ENCODE data around the gene ATOSB. TPM values are rescaled to one million over a fixed set of nuclear protein-coding genes. Genes with fewer than 3 reads are reported as not detected.

ATOSB gene
- total RNA-seq, 1 donor from 2014 or later = 43.2 TPM

DNA sequence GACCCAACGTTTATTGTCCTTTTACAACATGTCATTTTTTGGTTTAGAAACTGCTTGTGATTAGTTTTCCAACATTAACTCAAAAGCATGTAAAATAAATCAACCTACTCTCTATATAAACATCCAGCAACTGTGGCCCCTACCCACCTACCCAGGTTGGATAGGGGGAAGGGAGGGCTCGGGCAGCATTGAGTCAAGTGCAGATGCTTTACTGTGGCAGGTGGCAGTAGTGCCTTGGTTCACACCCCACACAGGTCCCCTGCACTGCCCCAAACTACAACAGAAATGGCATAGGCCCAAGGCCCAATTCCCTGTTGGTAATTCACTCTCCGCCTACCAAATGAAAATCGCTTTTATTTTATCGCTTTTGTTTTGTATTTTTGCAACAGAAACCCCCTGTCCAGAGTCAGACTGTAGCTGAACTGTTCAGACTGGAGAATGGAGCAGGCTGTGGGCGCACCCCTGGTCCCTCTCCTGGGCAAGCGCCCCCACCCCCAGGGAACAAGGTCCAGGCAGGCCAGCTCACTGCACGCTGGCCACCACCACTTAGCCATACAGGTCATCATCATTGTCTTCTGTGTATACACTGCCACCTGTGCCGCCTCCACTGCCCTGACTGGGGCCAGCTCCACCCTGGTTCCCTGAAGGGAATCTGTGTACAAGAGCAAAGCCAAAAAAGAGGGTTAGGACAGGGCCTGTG lies 58.9 kb downstream of the ATOSB start:
- no peak for DNase-seq (ENCODE audit: low spot score)
- H3K36me3 Mint-ChIP-seq (ENCODE audit: low read depth) = peaks cover 77% of the 10 kb centered on the region
- TF ChIP-seq, protein P1, sequence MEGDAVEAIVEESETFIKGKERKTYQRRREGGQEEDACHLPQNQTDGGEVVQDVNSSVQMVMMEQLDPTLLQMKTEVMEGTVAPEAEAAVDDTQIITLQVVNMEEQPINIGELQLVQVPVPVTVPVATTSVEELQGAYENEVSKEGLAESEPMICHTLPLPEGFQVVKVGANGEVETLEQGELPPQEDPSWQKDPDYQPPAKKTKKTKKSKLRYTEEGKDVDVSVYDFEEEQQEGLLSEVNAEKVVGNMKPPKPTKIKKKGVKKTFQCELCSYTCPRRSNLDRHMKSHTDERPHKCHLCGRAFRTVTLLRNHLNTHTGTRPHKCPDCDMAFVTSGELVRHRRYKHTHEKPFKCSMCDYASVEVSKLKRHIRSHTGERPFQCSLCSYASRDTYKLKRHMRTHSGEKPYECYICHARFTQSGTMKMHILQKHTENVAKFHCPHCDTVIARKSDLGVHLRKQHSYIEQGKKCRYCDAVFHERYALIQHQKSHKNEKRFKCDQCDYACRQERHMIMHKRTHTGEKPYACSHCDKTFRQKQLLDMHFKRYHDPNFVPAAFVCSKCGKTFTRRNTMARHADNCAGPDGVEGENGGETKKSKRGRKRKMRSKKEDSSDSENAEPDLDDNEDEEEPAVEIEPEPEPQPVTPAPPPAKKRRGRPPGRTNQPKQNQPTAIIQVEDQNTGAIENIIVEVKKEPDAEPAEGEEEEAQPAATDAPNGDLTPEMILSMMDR (IDR thresholded peaks at IDR 0.05) = no peak
- H3K4me3 Mint-ChIP-seq (ENCODE audit: unreplicated experiment) = no peak overlapping the region
- no peaks in the 10 kb centered on the region for H3K27me3 Mint-ChIP-seq (ENCODE audit: low read depth)
- H3K27ac Mint-ChIP-seq (ENCODE audit: unreplicated experiment) = peak overlapping the region; percentile 41
- no peaks in the 10 kb centered on the region for H3K4me1 Mint-ChIP-seq (ENCODE audit: low read depth)
- no peaks in the 10 kb centered on the region for H3K9me3 Mint-ChIP-seq (ENCODE audit: low read depth)

DNA sequence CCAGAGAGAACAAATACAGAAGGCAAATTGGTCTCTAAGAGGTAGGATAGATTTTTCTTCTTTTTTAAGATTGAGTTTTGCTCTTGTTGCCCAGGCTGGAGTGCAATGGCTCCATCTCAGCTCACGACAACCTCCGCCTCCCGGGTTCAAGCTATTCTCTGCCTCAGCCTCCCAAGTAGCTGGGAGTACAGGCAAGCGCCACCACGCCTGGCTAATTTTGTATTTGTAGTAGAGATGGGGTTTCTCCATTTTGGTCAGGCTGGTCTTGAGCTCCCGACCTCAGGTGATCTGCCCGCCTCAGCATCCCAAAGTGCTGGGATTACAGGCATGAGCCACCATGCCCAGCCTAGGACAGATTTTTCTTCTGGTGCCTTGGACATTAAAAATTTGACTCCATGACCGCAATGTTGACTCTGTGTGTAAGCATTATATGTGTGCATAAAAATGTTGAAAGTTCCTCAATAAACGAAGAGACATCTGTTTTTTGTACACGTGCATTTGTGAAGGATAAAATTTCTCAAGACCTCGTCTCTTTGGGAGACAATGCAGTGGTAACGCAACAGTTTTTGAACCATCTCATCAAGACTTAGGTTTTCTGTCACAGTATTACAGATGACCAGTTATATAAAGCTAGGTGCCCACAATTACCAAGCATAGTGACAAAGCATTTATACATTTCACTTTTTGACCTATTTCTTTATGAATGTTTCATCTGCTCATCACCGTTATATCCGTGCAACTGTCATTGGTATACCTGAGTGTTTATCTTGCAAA lies 60.6 kb downstream of the ATOSB start:
- no peak for DNase-seq (ENCODE audit: low spot score)
- no peak overlapping the region for H3K4me3 Mint-ChIP-seq (ENCODE audit: unreplicated experiment)
- no peak overlapping the region for H3K27ac Mint-ChIP-seq (ENCODE audit: unreplicated experiment)
- no peaks in the 10 kb centered on the region for H3K4me1 Mint-ChIP-seq (ENCODE audit: low read depth)
- no peaks in the 10 kb centered on the region for H3K9me3 Mint-ChIP-seq (ENCODE audit: low read depth)
- TF ChIP-seq, protein P1 (IDR thresholded peaks at IDR 0.05) = no peak
- peaks cover 68% of the 10 kb centered on the region for H3K36me3 Mint-ChIP-seq (ENCODE audit: low read depth)
- H3K27me3 Mint-ChIP-seq (ENCODE audit: low read depth) = no peaks in the 10 kb centered on the region

DNA sequence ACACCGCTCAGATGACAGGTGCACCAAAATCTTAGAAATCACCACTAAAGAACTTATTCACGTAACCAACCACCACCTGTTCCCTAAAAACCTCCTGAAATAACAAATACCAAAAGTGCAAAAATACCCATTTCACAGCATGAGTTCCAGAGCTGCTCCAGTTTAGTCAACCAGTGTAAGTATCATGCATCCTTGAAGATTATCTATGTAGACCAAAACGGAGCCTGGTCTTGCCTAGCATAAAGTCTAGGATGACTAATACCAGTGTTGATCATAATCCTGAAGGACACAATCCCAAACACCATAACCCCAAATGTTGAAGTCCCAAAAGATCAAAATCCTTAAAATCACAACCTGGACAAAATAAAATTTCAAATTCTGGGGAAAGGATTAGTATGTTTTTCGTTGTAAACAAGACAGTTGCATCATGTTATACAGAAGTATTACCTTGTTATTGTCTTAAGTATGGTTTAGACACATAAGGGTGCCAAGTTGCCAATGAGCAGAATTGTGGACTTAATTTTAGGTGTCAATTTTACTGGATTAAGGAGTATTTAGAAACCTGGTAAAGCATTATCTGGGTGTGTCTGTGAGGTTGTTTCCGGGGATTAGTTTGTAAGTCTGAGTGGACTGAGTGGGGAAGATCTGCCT lies 61.4 kb downstream of the ATOSB start:
- Mint-ChIP-seq H3K27me3 (ENCODE audit: low read depth) (no peaks in the 10 kb centered on the region), H3K27ac (ENCODE audit: unreplicated experiment) (no peak overlapping the region), H3K4me3 (ENCODE audit: unreplicated experiment) (no peak overlapping the region), H3K4me1 (ENCODE audit: low read depth) (peaks cover under 1% of the 10 kb centered on the region), H3K9me3 (ENCODE audit: low read depth) (no peaks in the 10 kb centered on the region), H3K36me3 (ENCODE audit: low read depth) (peaks cover 61% of the 10 kb centered on the region)
- no peak for DNase-seq (ENCODE audit: low spot score)
- TF ChIP-seq, protein P1 (IDR thresholded peaks at IDR 0.05) = no peak

Other genes starting within 250 kb of the ATOSB start
- 0.30 to 1.0 TPM in 2 of 3 replicates, not detected in the other for gene PHF24, start 157.6 kb downstream of the ATOSB start, total RNA-seq
- 10.2 to 17.4 TPM (median 15.2 TPM) in 3 replicates for gene DNAJB5, start 126.1 kb downstream of the ATOSB start, total RNA-seq
- gene VCP, start 43.2 kb downstream of the ATOSB start, total RNA-seq = 247 to 360 TPM (median 254 TPM) in 3 replicates
- gene FANCG, start 35.9 kb downstream of the ATOSB start, total RNA-seq = 14.9 to 35.2 TPM (median 16.0 TPM) in 3 replicates
- 25.7 to 35.3 TPM (median 26.2 TPM) in 3 replicates for gene PIGO, start 19.3 kb downstream of the ATOSB start, total RNA-seq
- gene STOML2, start 12.7 kb downstream of the ATOSB start, total RNA-seq = 71.4 to 82.0 TPM (median 71.7 TPM) in 3 replicates
- gene UNC13B, start 46.1 kb upstream of the ATOSB start, total RNA-seq = 29.8 to 32.8 TPM (median 31.8 TPM) in 3 replicates